NB4 (cell line): ENCODE data around the gene ARHGAP26.
"Not testable (repeated sequence)": the region's sequence is repeated elsewhere in the genome, so short reads cannot be mapped to it uniquely, and the experiment has no call there.

Experiments used
- DNase-seq: peaks from one replicate; pipeline ENCODE4 v3.0.0; 2010; ENCODE audit warnings: low read depth
- H3K4me3 ChIP-seq: one replicate; pipeline ENCODE4 v1.5.1; 2011; ENCODE audit warnings: mild to moderate bottlenecking, low read depth, low read length, moderate library complexity
- MYC ChIP-seq: IDR thresholded peaks from 2 replicates; pipeline ENCODE4 v1.6.1; 2011; ENCODE audit warnings: low read depth, low read length
- POLR2A ChIP-seq: IDR thresholded peaks from 2 replicates; pipeline ENCODE4 v1.6.1; 2011; ENCODE audit warnings: mild to moderate bottlenecking; ENCODE audit not compliant: insufficient read length; ENCODE audit errors: extremely low read depth
- TF ChIP-seq, protein P1 (sequence below): IDR thresholded peaks from one replicate; pipeline ENCODE4 v1.5.1; 2012; ENCODE audit warnings: low read depth, low read length
- TF ChIP-seq, protein P2 (sequence below): IDR thresholded peaks from 2 replicates; pipeline ENCODE4 v1.6.1; 2011; ENCODE audit warnings: low read depth, low read length

ARHGAP26 gene

DNA sequence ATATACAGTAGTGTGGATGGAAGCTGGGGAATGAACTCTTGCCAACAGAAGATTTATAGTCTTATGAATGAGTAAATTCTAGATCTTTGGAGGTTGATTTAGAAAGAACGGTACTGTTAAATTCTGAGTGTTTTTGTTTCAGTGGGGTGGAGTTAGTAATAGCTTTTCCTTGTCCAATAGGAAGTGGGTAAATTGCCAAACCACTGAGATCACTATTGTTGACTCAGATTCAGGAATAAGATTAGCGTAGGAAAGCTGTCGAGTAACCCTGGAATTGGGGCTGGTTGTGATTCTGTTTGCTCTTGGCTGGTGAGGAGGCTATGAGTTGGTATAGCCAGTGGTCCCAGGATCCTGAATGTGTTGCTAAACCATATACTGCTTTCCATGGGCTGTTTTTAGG lies 155.6 kb downstream of the ARHGAP26 start:
- DNase-seq = no peak
- TF ChIP-seq, protein P1, sequence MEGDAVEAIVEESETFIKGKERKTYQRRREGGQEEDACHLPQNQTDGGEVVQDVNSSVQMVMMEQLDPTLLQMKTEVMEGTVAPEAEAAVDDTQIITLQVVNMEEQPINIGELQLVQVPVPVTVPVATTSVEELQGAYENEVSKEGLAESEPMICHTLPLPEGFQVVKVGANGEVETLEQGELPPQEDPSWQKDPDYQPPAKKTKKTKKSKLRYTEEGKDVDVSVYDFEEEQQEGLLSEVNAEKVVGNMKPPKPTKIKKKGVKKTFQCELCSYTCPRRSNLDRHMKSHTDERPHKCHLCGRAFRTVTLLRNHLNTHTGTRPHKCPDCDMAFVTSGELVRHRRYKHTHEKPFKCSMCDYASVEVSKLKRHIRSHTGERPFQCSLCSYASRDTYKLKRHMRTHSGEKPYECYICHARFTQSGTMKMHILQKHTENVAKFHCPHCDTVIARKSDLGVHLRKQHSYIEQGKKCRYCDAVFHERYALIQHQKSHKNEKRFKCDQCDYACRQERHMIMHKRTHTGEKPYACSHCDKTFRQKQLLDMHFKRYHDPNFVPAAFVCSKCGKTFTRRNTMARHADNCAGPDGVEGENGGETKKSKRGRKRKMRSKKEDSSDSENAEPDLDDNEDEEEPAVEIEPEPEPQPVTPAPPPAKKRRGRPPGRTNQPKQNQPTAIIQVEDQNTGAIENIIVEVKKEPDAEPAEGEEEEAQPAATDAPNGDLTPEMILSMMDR = no peak
- TF ChIP-seq POLR2A = no peak
- TF ChIP-seq, protein P2, sequence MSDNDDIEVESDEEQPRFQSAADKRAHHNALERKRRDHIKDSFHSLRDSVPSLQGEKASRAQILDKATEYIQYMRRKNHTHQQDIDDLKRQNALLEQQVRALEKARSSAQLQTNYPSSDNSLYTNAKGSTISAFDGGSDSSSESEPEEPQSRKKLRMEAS = no peak
- no peak for TF ChIP-seq MYC
- no peak overlapping the region for H3K4me3 ChIP-seq

DNA sequence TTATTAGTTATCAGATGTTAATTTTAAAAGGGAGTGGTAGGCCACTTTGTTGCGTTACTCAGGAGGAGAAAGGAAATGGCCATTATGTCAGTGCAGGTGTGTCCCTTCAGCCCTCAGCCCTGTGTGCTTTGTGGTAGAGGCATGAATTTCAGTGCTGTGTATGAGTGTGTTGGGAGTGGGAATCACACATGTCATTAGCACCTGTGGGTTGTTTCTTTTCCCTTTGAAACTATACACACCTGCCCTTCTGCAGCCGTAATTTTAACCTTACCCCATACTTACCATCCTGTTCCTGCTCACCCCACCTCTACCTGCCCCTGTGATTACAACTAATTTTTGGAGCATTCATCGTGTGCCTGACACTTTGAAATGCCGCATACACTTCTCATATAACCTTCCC lies 156.4 kb downstream of the ARHGAP26 start:
- H3K4me3 ChIP-seq = no peak overlapping the region
- TF ChIP-seq, protein P1 = no peak
- TF ChIP-seq MYC = no peak
- TF ChIP-seq, protein P2 = no peak
- TF ChIP-seq POLR2A = no peak
- no peak for DNase-seq

DNA sequence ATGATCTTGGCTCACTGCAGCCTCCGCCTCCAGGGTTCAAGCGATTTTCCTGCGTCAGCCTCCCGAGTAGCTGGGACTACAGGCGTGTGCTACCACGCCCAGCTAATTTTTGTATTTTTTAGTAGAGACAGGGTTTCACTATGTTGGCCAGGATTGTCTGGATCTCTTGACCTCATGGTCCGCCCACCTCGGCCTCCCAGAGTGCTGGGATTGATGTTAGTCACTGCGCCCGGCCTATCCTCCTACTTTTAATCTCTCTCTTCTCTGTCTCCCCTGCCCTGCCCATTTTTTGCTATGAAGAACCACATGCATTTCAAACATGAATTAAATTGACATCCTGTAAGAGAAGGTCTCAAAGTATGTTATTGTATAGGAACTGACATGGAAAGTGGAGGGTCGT lies 158.8 kb downstream of the ARHGAP26 start:
- not testable (repeated sequence) for DNase-seq, H3K4me3 ChIP-seq

DNA sequence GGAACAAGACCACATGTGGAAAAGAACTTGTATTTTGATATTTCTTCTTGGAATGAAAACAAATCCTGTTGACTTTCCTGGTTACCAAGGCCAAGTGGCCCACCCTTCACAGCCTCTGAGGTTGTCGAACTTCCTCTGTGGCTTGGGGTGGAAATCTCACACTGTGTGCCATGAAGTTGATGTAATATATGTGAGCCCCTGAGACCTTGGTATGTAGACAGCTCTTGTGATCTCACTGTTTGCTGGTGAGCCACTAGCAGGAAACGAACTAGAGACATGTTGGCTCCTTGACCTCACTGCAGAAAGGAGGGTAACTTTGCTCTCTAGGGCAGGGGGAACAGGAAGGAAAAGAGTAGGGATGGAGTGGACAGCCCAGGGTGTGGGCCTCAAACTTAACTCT lies 159.4 kb downstream of the ARHGAP26 start:
- DNase-seq = peak; percentile 22
- no peak overlapping the region for H3K4me3 ChIP-seq
- TF ChIP-seq, protein P2 = no peak
- no peak for TF ChIP-seq POLR2A
- no peak for TF ChIP-seq MYC
- TF ChIP-seq, protein P1 = no peak

DNA sequence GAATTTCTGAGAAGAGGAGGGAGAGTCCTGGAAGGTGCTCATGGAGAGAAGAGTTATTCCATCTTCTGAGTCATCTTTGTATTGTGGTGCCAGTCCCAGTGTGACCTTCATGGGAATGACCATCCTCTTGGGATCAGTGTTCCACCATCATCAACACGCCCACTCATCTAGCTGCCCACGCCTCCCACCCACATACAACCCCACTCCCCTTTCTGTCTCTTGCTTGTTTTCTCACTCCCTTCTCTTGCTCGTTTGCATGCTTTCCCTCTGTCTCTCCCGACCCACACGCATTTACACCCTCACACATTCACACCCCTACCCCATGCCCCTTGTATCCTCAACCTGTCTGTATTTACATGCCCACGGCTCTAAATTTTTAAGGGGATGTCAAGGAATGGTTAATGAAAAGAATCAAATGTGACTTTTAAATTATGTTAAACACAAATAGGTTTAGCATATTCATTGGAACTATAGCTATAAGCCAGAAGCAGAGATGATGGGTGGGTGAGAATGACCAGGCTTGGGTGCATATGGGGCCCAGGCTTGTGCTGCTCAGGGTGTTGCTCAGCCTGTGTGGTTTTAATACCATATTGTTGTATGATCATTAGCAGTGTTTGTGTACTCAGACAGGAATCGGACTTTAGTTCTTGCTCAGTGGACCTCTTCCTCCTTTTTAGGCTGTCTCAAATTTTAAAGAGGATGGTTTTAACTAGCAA lies 160.4 kb downstream of the ARHGAP26 start:
- TF ChIP-seq POLR2A (no peak), MYC (no peak)
- TF ChIP-seq, protein P1 = no peak
- TF ChIP-seq, protein P2 = no peak
- DNase-seq = no peak
- no peak overlapping the region for H3K4me3 ChIP-seq

DNA sequence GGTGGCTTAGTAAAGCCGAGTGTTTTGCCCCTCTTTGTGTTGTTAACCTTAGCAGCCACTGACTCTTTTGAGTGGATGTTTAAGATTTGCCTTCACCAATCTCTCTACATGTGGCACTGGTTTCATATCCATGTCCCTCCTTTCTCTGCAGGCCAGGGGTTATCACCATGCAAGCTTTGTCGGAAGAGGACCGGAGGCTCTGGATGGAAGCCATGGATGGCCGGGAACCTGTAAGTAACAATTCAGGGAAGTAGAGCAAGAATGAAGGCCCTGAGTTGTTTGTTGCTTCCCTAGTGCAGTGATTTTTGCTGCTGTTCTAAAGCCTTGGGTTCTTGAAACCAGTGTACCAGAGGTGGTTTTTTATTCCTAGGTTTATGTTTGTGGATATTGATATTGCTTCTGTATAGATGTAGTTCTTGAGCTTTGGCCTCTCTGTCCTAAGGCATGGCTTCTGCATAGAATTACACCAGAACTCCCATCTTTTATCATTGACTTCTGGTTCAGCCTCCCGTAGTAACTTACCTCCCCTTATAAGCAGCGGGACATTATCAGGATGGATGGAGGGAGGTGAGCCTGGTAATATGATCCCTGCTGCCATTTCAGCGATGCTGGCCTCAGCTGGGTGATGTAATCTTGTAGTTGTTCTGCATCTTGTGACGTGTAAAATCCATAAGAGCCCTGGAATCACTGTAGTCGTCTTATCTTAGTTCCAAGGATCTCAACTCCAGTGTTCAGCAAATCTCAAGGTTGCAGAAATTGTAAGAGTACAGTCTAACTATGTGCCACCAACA lies 161.9 kb downstream of the ARHGAP26 start:
- no peak for TF ChIP-seq POLR2A
- TF ChIP-seq, protein P2 = no peak
- TF ChIP-seq, protein P1 = no peak
- no peak for TF ChIP-seq MYC
- no peak overlapping the region for H3K4me3 ChIP-seq
- no peak for DNase-seq
